Panc1 (cell line): ENCODE measurements around the gene GPC6.

Experiments used
- POLR2AphosphoS5 ChIP-seq: IDR thresholded peaks from 2 replicates; pipeline ENCODE4 v1.6.1; 2012; ENCODE audit warnings: mild to moderate bottlenecking, low read depth, low read length, moderate library complexity
- TCF7L2 ChIP-seq: IDR thresholded peaks from 2 replicates; pipeline ENCODE4 v1.6.1; 2011; ENCODE audit warnings: mild to moderate bottlenecking, low read depth, low read length, inconsistent platforms
- TF ChIP-seq, protein P1 (sequence below): fragments of 450-650 bp; IDR thresholded peaks from 2 replicates; pipeline ENCODE4 v1.5.1; 2017; ENCODE audit warnings: mild to moderate bottlenecking
- TF ChIP-seq, protein P2 (sequence below), 2 experiments: IDR thresholded peaks; 2 replicates each; pipeline ENCODE4 v1.6.1; 2011 to 2012; ENCODE audit warnings: low read depth in 2 of 2, control low read depth in 1 of 2, low read length in 1 of 2, mild to moderate bottlenecking in 1 of 2, moderate library complexity in 1 of 2; ENCODE audit not compliant: insufficient read depth in 1 of 2

DNA sequence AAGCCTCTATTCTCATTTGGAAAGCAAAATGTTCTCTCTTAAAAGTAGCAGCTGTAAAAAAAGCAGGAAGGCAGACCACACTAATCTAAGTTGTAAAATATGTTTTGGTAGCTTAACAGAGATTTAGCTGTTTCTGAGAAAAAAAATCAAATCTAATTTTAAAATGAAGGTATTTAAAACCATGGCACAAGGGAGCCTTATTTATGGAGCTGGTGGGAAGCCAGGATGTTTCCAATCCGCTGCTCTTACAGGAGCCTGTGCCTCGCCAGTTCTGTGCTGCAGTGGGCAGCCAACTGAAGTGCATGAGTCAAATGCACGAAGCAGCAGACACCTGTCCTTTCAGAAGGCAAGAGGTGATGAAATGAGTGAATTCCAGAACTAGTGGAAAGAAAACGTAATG, 28.2 kb downstream of the GPC6 start:
- TF ChIP-seq, protein P1, sequence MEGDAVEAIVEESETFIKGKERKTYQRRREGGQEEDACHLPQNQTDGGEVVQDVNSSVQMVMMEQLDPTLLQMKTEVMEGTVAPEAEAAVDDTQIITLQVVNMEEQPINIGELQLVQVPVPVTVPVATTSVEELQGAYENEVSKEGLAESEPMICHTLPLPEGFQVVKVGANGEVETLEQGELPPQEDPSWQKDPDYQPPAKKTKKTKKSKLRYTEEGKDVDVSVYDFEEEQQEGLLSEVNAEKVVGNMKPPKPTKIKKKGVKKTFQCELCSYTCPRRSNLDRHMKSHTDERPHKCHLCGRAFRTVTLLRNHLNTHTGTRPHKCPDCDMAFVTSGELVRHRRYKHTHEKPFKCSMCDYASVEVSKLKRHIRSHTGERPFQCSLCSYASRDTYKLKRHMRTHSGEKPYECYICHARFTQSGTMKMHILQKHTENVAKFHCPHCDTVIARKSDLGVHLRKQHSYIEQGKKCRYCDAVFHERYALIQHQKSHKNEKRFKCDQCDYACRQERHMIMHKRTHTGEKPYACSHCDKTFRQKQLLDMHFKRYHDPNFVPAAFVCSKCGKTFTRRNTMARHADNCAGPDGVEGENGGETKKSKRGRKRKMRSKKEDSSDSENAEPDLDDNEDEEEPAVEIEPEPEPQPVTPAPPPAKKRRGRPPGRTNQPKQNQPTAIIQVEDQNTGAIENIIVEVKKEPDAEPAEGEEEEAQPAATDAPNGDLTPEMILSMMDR = no peak
- no peak for TF ChIP-seq POLR2AphosphoS5
- TF ChIP-seq, protein P2, sequence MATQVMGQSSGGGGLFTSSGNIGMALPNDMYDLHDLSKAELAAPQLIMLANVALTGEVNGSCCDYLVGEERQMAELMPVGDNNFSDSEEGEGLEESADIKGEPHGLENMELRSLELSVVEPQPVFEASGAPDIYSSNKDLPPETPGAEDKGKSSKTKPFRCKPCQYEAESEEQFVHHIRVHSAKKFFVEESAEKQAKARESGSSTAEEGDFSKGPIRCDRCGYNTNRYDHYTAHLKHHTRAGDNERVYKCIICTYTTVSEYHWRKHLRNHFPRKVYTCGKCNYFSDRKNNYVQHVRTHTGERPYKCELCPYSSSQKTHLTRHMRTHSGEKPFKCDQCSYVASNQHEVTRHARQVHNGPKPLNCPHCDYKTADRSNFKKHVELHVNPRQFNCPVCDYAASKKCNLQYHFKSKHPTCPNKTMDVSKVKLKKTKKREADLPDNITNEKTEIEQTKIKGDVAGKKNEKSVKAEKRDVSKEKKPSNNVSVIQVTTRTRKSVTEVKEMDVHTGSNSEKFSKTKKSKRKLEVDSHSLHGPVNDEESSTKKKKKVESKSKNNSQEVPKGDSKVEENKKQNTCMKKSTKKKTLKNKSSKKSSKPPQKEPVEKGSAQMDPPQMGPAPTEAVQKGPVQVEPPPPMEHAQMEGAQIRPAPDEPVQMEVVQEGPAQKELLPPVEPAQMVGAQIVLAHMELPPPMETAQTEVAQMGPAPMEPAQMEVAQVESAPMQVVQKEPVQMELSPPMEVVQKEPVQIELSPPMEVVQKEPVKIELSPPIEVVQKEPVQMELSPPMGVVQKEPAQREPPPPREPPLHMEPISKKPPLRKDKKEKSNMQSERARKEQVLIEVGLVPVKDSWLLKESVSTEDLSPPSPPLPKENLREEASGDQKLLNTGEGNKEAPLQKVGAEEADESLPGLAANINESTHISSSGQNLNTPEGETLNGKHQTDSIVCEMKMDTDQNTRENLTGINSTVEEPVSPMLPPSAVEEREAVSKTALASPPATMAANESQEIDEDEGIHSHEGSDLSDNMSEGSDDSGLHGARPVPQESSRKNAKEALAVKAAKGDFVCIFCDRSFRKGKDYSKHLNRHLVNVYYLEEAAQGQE (IDR thresholded peaks at IDR 0.05; ENCODE audit: insufficient read depth in 1 of 2, low read depth in 2 of 2, low read length in 1 of 2) = no peak
- no peak for TF ChIP-seq TCF7L2
